Subcutaneous adipose tissue (tissue), 4 donors: ENCODE data around the gene TFDP2. TPM values are rescaled to one million over a fixed set of nuclear protein-coding genes. Genes with fewer than 3 reads are reported as not detected.

Experiments used
- CTCF ChIP-seq: fragments of 450-650 bp; IDR thresholded peaks from one replicate; pipeline ENCODE4 v1.5.1; 2016; ENCODE audit warnings: low read depth, mild to moderate bottlenecking, control low read depth, antibody characterized with exemption, moderate library complexity
- total RNA-seq, 4 donors: library from RNA; depleted of rRNA; stranded (reverse); fragments of >200 nt; gene quantifications; one replicate each; pipeline ENCODE4 v1.1.0, GENCODE V29; 2016

Gene TFDP2
- total RNA-seq, 4 donors from 2014 or later, result 56.4 to 238 (median 87.4) TPM

DNA sequence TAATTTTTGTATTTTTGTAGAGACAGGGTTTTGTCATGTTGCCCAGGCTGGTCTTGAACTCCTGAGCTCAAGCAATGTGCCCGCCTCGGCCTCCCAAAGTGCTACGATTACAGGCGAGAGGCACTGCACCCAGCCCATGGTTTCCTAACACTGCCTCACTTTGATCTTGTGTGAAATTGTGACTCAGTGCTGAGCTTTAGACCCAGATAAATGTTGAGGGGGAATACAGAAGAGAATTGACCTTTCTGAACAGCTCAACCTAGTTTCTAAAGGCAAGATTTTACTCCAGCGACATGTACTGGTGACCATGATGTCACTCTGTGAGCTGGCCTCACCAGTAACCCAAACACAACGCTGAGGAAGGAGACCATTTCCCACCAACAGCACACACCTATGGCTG is 199.4 kb downstream of the TFDP2 start:
- no peak for TF ChIP-seq CTCF

DNA sequence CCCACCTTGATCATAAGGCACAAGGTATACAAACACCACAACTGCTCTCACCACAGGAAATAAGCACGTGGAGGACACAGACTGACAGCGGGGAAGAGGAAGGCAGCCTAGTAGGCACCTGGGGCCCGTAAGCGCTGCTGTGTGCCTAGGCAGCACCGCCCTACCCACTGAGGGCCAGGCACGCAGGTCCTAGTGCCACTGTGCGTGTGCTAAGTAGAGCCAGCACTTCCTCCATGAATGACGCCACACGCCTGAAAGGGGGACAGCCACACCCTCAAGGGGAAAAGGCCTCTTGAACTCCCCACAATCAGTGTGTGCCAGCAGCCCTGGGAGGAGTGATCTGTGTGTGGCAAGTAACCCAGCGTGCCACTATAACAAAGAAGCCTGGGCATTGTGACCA is 199.9 kb downstream of the TFDP2 start:
- TF ChIP-seq CTCF, result no peak

- TF ChIP-seq CTCF, result no peak
Measured at GRCh38 chr3:141945726-141946485, 203.4 kb downstream of the TFDP2 start.

GRCh38 chr3:141942006-141942405 is 207.3 kb downstream of the TFDP2 start:
- TF ChIP-seq CTCF, result no peak

GRCh38 chr3:141941093-141941492 is 208.3 kb downstream of the TFDP2 start:
- TF ChIP-seq CTCF, result no peak

- TF ChIP-seq CTCF, result no peak
Measured at GRCh38 chr3:141940194-141940776, 209.1 kb downstream of the TFDP2 start.

DNA sequence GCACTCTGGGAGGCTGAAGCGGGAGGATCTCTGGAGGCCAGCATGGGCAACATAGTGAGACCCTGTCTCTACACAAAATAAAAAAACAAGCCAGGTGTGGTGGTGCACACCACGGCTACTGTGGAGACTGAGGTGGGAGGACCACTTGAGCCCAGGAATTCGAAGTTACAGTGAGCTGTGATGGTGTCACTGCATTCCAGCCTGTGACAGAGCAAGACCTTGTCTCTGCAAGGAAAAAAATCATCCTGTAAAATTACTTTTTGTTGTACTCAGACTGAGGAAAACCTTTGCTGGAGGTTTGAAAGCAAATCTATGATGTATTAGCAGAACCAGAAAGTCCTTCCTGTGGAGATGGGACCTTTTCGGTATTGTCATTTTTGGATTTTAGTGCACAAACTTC is 209.6 kb downstream of the TFDP2 start:
- TF ChIP-seq CTCF, result no peak
